ENCODE data around the gene B4GALNT1. TPM values are rescaled to one million over a fixed set of nuclear protein-coding genes. Genes with fewer than 3 reads are reported as not detected.

The B4GALNT1 gene
- total RNA-seq, 3 donors from 2014 or later: 0.64 to 2.2 (median 0.65) TPM

DNA sequence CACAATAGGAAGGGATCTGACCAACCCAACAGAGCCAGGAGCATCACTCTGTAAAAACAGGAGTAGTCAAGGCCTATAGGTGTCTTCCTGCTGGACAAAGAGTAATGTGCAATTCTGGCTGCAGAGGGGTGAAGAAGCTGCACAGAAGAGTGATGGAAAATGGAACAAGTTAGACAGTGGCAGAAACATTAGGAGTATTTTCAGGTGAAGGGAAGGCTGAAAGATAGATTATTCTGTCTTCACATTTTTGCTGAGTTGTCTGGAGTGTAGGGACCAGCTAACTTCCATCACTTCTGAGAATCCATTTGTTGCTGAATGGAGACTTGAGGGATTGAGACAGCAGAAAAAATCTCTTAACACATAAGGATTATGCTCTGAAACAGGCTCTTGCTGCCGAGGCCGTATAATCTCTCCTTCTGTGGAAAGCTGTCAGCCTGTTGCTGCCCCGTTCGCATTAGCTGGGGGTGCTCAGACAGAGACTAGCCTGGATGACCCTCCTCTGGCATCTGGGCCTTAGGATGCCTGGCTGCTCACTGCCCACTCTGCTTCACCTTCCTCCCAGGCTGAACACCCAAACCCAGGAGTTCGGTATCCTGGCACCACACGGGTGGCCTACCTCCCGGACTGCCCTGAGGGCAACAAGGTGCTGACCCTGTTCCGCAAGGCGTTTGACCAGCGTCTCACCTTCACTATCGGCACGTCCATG is 24.9 kb downstream of the B4GALNT1 start:
- TF ChIP-seq, protein P1, sequence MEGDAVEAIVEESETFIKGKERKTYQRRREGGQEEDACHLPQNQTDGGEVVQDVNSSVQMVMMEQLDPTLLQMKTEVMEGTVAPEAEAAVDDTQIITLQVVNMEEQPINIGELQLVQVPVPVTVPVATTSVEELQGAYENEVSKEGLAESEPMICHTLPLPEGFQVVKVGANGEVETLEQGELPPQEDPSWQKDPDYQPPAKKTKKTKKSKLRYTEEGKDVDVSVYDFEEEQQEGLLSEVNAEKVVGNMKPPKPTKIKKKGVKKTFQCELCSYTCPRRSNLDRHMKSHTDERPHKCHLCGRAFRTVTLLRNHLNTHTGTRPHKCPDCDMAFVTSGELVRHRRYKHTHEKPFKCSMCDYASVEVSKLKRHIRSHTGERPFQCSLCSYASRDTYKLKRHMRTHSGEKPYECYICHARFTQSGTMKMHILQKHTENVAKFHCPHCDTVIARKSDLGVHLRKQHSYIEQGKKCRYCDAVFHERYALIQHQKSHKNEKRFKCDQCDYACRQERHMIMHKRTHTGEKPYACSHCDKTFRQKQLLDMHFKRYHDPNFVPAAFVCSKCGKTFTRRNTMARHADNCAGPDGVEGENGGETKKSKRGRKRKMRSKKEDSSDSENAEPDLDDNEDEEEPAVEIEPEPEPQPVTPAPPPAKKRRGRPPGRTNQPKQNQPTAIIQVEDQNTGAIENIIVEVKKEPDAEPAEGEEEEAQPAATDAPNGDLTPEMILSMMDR (IDR thresholded peaks at IDR 0.05): no peak
- DNase-seq: no peak
- no peak overlapping the region for H3K4me3 ChIP-seq
- no peaks in the 10 kb centered on the region for H3K9me3 ChIP-seq
- peaks cover 15% of the 10 kb centered on the region for H3K4me1 ChIP-seq (ENCODE audit: low read depth)
- no peaks in the 10 kb centered on the region for H3K36me3 ChIP-seq (ENCODE audit: low read depth)
- no peak for ATAC-seq
- intact Hi-C loops (cut with DNase I, micrococcal nuclease): no loop called here

DNA sequence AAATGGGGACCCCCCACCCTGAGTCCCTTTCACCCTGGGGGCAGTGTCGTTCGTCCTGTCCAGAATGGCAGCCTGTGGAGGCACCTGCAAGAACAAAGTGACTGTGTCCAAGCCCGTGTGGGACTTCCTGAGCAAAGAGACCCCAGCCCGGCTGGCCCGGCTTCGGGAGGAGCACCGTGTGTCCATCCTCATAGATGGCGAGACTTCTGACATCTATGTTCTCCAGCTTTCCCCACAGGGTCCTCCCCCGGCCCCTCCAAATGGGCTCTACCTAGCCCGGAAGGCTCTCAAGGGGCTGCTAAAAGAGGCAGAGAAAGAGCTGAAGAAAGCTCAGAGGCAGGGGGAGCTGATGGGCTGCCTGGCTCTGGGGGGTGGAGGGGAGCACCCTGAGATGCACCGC is 26.2 kb downstream of the B4GALNT1 start:
- TF ChIP-seq, protein P1 (IDR thresholded peaks at IDR 0.05): no peak
- DNase-seq (no peak), ATAC-seq (no peak)
- Histone ChIP-seq H3K4me1 (ENCODE audit: low read depth) (peaks cover 15% of the 10 kb centered on the region), H3K9me3 (no peaks in the 10 kb centered on the region), H3K36me3 (ENCODE audit: low read depth) (no peaks in the 10 kb centered on the region), H3K4me3 (no peak overlapping the region)
- intact Hi-C loops (cut with DNase I, micrococcal nuclease): no loop called here

DNA sequence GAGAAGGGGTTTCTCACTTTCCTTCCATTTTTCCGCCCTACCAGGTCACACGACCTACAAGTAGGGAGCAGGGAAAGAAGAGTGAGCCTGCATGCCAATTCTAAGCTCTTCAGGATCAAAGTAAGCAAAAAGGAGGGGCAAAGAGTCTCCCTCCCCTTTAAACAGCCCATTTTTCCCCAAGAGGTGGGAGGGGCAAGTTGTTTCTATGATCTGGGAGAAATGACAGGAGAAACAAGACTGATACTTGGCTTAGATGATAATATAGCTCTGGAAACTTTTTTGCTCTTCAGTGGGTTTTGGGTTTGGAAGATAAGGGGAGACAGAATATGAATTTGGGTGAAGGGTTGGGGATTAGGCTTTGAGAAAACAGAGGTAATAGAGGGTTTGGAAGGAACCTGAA is 26.6 kb downstream of the B4GALNT1 start:
- Histone ChIP-seq H3K36me3 (ENCODE audit: low read depth) (no peaks in the 10 kb centered on the region), H3K4me1 (ENCODE audit: low read depth) (peaks cover 12% of the 10 kb centered on the region), H3K4me3 (no peak overlapping the region), H3K9me3 (no peaks in the 10 kb centered on the region)
- intact Hi-C loops (cut with DNase I, micrococcal nuclease): no loop called here
- no peak for ATAC-seq
- TF ChIP-seq, protein P1 (IDR thresholded peaks at IDR 0.05): no peak
- DNase-seq: no peak

DNA sequence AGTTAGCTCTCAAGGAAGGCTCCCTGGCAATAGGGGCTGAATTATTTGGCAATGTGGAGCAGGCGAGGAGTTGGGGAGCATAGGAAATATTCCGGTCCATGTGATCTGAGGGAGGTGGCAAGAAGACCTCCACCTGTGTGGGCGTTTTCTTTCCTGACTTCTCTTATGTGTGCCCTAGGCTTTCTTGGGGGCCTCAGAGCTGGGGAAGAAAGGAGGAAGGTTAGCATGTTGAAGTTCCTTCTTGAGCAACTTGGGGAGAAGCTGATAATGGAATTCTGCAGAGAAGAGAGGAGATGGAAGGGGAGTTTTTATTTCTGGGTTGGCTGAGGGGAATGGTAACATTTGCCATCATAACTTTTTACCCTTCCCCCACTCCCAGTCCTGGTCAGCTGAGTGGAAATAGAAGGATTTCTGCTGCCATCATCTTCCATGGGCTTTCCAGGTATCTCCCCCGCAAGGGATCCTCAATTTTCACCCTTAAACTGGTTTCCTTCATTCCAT is 27.1 kb downstream of the B4GALNT1 start:
- DNase-seq: no peak
- no peaks in the 10 kb centered on the region for H3K36me3 ChIP-seq (ENCODE audit: low read depth)
- no peak for ATAC-seq
- intact Hi-C loops (cut with DNase I, micrococcal nuclease): no loop called here
- no peak overlapping the region for H3K4me3 ChIP-seq
- H3K9me3 ChIP-seq: no peaks in the 10 kb centered on the region
- TF ChIP-seq, protein P1 (IDR thresholded peaks at IDR 0.05): no peak
- peaks cover 7% of the 10 kb centered on the region for H3K4me1 ChIP-seq (ENCODE audit: low read depth)

DNA sequence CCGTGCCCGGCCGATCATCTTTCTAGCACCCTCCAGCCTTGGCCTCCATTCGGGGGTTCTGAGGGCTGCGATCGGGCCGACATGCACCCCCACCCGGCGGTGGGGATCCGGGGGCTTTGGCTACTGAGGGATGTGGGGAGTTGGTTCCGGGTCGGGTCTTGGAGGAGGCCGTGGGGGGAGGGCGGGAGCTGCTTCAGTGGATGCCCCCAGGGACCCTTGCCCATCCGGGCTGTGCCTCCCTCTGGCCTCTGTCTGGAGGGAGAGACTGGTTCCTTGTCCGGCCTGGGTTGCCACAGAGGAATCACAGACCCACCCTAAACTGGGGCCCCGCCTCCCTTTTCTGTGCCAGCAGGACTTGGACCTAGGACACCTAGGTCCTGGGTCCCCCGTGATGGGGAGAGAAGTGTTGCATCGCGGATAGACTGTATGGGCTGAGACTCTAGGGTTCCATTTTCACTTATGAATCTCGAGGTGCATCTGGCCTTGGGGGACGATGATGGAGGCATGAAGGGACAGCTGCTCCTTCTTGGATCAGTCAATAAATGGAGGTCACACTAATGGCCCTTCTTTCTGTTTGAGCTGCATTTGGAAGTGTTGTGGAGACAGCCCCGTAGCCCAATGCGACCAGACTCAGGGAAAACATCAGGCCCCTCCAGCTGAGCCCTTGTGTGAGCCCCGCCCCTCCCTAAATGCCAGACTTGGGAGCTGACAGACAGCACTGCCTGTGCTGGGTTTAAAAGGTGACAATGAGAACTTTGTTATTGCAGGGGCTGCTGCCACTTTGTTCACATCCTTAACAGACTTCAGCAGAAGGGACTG is 27.8 kb downstream of the B4GALNT1 start:
- peak; percentile 43 for ATAC-seq
- Histone ChIP-seq H3K4me3 (peak overlapping the region; percentile 9), H3K36me3 (ENCODE audit: low read depth) (no peaks in the 10 kb centered on the region), H3K4me1 (ENCODE audit: low read depth) (peaks cover 7% of the 10 kb centered on the region), H3K9me3 (no peaks in the 10 kb centered on the region)
- intact Hi-C loops (cut with DNase I, micrococcal nuclease): no loop called here
- TF ChIP-seq, protein P1 (IDR thresholded peaks at IDR 0.05): no peak
- DNase-seq: peak in 1 of 3 donors; percentile 51
